GM18511 (cell line): ENCODE results near the gene TRPM6.
"Not testable (repeated sequence)": the region's sequence is repeated elsewhere in the genome, so short reads cannot be mapped to it uniquely, and the experiment has no call there.

Experiments
- ATAC-seq: cut with Tn5 transposase; IDR thresholded peaks from one replicate; pipeline ENCODE4 v1.9.1; 2021; ENCODE audit warnings: mild to moderate bottlenecking, moderate library complexity; ENCODE audit not compliant: unreplicated experiment

Gene TRPM6

DNA sequence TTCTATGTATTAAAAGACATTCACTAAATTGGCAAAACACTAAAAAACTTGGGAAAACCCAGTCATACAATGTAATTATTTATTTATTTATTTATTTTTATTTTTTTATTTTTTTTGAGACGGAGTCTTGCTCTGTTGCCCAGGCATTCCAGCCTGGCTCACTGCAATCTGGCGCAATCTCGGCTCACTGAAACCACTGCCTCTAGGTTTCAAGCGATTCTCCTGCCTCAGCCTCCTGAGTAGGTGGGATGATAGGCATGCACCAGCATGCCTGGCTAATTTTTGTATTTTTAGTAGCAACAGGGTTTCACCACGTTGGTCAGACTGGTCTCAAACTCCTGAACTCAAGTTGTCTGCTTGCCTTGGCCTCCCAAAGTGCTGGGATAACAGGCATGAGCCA lies 27.5 kb downstream of the TRPM6 start:
- ATAC-seq: not testable (repeated sequence)

DNA sequence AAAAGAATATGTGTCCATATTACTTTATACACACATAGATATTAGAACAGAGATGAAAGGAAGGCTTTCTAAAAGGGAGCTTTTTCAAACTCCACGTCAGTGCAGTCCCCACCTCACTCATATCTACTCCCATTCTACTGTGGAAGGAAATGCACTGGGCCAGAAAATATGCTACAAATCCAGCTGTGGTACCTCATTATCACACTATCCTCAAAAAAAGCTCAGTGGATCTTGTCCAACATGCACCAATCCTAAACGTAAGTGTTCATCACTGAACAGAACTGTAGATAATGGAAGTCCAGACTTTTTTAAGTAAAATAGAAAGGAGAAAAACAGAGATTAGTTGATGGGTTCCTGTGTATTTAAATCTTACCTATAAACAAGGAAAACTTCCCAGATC lies 27.9 kb downstream of the TRPM6 start:
- ATAC-seq: no peak

DNA sequence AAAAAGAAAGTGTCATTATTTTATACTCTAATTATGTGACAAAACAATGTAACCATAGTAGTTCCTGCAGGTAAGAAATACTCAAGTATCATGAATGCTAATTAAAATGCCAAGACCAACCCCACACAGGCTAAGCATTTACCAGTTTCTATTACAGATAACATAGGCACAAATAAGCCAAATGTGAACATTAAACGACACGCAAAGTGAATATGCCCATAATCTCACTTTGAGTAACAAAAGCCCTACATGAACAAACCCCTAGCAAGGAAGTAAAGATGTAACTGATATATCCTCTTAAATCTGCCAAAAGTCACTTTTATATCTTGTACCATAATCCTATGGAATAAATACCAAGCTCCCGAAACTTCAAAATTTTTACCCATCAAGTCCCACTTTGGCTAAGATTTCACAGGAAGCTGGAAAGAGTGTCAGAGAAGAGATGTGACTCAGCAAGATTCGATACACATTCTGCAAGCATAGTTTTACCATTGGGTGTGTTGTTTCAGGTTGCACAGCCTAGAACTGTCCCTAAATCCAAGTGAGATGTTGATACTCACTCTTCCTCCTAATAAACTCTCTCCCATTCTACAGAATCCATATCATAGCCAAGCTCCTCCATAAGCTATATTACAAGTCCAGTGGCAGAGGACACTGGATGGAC lies 28.8 kb downstream of the TRPM6 start:
- no peak for ATAC-seq

DNA sequence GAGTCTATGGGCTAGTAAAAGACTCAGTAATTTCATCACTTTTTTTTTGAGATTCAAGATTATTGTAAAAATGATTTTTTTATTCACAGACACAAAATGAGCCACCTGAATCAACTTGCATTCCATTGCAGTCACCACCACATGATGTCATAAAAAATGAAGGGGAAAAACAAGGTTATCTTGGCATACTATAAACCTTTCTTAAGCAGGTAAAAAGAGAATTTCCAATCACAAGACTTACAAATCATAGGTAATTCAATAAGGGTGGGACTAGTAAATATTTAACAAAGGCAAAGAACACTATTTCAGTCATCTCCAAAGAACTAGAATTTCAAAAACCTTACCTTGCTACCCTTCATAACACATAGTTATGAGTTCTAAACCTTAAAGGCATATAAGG lies 30.7 kb downstream of the TRPM6 start:
- no peak for ATAC-seq

DNA sequence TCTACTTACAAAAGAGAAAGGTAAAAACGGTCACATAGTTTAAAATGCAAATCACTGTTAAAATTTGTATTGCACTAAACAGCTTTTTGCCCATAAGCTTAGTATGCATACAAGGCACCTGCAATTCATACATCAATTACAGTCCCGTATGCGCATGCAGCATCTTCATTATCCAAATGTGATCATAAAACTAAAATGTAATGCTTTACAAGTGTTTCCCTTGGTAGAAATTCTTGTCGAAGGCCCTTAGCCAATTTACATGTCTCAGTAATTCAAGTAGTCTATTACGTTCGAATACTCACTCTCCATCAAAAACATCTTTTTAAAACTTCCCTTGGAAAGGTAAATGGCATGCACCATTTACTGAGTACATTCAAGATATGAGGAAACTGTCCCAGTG lies 32.6 kb downstream of the TRPM6 start:
- no peak for ATAC-seq

DNA sequence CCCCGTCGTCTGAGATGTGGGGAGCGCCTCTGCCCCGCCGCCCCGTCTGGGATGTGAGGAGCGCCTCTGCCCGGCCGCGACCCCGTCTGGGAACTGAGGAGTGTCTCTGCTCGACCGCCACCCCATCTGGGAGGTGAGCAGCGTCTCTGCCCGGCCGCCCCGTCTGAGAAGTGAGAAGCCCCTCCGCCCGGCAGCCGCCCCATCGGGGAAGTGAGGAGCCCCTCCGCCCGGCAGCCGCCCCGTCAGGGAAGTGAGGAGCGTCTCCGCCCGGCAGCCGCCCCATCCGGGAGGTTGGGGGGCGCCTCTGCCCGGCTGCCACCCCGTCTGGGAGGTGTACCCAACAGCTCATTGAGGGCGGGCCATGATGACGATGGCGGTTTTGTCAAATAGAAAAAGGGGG lies 34.7 kb downstream of the TRPM6 start:
- not testable (repeated sequence) for ATAC-seq

DNA sequence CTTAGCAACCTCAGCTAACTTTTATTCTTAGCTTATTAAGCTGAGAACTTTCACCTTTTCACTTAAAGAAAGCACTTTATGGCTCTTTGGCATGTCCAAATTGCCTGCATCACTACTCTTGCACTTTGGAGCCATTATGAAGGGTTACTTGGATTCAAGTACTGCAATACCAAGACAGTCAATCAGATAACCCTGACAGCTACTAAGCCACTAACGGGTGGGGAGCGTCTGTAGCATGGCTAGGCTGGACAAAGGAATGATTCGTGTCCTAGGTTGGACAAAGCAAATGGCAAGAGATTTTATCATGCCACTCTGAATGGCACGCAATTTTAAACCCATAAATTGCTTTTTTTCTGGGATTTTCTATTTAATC lies 39.6 kb downstream of the TRPM6 start:
- ATAC-seq: no peak

DNA sequence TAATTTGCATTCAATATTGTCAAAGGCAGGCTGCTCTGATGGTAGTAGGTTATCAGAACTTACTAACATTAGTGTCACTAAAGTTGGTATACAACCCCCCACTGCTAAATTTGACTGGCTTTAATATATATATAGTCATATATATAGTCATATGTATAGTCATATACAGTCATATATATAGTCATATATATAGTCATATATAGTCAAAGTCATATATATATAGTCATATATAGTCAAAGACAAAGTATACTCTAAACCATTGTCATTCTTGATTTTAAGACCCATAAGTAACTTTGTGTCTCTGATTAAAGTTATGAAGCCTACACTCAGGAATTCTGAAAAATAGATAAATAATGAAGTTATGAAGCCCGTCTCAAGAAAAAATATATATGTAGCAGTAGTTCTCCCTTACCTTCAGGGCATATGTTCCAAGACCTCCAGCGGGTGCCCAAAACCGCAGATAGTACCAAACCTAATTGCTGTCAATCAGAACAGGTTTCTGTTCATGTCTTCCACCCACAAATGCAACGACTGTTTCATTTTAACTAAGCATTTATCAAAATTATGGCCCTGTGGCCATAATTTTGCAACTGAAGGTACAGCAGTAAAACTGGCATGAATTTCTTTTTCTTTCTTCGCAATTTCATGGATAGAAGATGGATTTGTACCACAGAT lies 40.1 kb downstream of the TRPM6 start:
- ATAC-seq: no peak

DNA sequence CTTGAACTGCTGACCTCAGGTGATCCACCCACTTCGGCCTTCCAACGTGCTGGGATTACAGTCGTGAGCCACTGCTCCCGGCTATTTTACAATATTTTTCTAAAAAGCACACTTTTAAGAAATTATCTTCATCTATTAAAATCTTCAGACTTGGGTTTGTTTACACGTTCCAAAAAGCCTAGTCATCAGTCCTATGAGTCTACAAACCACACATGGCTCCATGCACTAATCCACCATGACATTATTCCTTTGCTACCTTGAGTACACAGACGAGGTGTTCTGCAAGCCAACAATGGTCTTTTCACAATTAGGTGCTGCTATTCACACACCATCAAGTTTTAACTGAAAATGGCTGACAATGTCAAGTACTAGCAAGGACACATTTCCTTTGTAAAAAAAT lies 41.0 kb downstream of the TRPM6 start:
- ATAC-seq: no peak

DNA sequence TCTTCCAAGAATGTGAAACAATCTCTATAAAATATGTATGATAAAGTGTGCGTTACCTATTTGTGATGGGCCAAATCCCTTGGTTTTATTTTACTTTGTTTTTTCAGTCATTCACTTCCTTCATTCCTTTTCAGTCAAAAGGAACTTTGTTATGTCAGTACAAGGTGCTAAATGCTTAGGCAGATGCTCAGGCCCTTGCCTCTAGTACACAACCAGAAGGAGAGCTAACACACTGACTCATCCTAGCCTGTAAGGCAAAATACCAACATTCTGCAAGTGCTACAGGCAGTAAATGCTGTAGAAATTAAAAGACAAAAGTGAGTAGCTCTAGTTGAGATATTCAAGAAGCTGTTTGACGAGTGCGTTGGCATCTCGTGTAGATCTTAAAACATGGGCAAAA lies 49.4 kb downstream of the TRPM6 start:
- no peak for ATAC-seq

DNA sequence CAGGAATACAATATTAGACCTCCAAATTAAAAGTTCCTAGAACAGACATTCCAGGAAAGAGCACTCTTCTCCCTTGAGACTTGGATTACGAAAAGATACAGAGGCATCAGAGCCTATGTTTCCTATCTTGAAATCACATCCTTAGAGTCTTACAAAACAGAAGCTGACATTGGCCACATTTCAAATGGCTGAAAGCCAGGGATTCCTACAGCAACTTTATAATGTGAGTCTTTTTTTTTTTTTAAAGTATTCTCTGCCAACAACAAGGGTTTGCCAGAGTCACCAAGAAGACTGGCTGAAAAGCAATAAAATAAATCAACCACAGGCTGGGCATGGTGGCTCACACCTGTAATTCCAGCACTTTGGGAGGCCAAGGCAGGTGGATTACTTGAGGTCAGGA lies 63.1 kb downstream of the TRPM6 start:
- ATAC-seq: no peak

DNA sequence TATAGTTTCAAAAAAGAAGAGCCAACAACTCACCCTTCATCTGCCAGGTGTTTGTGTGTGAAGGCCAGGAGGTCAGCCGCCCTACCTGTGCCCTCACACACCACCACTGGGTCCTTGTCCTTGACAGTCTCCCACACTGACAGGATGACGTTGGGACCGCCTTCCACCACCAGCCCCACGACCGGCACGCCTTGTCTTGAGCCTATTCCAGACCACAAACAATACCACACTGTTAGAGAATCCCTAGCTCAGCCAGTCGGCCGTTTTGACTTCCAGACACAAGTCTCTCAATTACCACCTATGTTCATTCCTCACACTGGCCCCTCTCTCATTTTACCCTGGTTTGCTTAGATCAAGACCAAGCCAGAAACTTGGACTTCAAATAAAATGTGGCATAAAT lies 66.1 kb downstream of the TRPM6 start:
- ATAC-seq: no peak

DNA sequence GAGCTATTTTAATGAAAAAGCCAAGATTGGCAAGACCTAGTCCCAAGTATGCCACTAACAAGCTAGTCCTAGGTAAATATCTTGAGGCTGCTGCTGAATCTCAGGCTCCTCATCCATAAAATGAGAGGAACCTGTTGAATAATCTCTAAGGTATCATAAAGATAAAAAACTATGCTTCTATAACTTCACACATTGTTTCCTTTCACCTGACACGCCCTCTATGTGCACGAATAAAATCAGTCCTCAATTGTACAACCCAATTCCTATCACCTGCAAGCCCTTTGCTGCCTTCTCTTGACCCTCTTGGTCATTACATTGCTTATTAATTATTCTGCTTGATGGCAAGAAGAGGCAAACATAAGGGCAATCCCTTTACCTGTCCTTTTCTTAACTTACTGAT lies 69.9 kb downstream of the TRPM6 start:
- ATAC-seq: no peak

DNA sequence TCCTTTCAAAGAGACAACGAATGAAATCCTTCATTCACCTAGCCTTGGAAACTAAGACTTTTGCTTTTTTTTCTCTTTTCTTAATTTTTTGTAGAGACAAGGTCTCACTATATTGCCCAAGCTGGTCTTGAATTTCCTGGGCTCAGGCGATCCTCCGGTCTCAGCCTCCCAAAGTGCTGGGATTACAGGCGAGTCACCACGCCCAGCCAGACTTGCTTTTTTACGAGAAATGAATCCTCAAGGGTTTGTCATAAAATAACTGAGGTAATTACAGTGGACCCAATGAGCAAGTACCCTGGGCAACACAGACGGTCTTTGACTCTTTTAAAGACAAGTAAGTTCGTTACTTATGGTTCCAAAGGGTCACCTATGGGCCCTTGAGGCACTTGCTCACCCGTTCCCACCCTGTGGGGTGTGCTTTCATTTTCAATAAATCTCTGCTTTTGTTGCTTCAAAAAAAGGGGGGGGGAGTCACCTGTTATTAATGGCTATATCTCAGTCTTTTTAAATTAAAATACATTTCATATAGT lies 70.4 kb downstream of the TRPM6 start:
- no peak for ATAC-seq

DNA sequence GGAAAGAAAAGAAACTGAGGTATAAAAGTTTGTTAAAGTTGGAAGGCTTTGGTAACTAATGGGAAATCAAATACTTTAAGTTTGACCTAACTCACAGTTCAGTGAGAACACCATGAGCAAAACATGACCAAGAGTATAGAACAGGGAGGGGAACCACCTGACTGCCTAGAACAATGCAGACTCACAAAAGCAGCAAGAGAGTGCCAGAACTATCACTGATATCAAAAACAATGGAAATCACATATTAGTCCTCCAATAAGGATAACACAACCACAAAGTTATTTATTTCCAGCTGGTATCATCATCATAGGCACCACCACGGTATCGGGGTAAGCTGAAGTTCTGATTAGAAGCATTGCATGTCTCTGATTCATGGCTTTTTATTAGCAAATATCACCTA lies 77.5 kb downstream of the TRPM6 start:
- ATAC-seq: no peak

DNA sequence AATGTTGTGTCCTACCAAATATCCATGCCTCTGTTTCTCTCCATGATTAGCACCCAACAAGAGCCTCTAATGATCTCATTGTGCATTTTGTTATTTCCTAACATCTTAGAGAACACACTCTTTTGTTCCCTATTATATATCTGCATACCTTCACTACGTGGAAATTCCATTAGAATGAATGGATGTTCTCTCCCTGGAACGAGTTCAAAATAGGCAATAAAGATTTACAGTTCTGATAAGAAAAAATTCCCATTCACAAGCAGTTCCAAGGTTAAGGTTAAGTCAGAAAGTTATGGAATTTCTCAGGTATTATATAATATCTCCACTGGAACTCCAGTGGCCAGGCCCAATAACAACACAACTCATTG lies 83.7 kb downstream of the TRPM6 start:
- no peak for ATAC-seq

DNA sequence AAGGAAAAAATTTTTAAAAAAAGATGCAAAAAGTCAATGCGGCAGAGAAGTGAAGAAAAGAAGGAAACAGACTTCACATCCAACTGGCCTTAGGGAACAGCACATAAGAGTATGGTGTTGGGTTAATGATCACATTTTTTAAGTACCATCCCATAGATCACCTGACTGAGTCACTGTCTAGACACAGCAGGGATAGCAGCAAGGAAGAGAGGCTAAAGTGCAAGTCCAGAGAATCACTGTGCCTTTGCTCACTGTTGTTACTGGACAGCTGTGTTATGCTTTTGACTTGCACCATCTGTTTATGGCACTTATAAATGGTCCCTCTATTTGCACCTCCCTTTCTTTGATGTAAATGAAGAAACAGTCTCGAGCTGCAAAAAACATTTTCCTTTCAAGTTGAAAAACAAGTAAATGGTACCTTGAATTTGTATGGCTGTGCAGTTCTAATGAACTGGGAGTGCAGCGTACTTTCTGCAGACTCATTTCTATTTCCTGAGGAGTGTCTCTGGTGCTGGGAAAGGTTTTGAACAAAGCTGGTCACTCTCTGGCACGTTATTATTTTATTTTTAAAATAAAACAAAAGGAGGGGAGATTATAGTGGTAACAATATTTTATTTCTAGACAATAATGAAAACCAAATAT lies 84.2 kb downstream of the TRPM6 start:
- no peak for ATAC-seq

DNA sequence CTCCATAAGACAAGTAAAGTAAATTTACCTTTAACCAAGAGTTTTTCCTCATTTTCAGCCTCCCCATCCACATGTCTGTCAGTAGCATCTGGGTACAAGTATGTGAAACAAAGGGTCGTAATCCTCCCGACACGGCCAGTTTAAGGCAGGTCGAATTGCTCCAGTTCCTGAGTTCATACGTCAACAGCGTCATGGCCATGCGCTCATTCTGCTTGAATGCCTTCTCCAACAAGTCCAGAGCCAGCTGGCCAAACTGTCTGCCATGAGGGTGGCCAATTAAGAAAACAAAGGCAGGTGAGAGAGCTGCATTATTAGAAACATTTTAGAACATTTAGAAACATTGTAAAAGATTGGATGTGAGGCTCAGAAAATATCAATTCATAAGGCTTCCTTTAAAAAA lies 87.5 kb downstream of the TRPM6 start:
- no peak for ATAC-seq

DNA sequence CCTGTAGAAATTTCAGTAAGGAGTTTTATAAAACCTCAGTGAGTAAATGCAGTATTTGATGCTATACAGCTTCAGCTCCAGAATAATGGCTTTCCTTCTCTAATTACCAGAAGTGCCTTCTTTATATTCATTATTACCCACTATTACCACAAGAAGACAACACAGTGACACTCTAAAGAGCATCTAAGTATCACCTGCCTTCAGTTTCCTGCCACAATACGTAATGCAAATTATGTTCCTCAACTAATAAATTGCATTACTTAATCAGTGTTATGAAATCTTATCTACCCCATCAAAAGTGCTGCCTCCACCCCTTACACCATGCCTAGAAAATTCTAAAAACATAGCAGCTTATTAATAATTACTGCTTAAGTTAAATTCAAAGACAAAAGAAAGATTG lies 91.9 kb downstream of the TRPM6 start:
- ATAC-seq: no peak

DNA sequence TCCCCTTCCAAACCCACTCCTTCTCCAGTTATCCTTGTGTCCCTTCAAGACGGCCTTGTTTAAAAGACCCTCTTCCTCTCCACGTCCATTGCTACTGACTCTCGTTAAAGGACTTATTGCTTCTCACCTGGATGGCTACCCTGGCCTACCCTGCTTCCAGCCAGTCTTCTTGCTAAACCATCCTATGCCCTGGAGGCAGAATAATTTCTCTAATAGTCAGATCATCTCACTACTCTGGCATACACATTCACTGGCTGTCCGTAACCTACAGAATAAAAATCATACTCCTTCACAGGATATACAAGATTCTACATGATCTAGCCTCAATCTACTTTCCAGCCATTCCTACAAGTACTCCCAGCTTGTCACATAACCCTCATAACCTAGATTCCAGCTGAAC lies 92.6 kb downstream of the TRPM6 start:
- ATAC-seq: no peak

DNA sequence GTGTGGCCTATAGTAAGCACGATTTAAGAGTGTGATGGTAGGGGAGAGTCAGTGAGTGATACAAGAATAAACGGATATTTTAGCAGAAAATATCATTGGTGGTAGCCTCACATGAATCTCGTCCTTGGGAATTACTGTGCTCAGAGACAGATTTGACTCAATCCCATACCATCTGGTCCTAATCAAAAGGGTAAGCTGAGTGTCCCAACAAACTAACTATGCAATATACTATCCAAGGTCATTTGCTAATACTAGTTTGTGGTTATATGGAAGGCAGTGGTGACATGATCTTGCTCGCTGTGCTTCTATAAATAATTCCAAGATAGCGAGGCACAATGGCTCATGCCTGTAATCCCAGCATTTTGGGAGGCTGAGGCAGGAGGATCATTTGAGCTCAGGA lies 103.2 kb downstream of the TRPM6 start:
- ATAC-seq: no peak

DNA sequence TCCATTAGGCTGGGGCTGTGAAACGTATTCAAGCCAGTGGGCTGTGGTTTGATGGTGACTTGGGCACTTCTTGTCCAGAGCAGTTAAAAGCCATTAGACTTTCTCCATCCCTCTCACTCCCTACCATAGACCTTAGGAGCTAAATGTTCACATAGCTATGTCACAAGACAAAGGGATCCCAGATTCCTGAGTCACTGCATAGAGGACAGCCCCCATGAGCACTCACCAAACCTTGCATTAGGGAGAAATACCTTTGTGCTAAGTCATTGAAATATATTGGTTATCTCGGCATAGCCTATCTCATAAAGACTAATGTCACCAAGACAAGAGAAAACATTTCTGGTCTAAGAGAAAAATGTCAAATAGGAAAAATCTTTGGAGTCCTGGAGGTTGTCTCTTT lies 104.3 kb downstream of the TRPM6 start:
- no peak for ATAC-seq
